ENCODE data around the gene ZBTB39. TPM values are rescaled to one million over a fixed set of nuclear protein-coding genes. Genes with fewer than 3 reads are reported as not detected.

The ZBTB39 gene
- total RNA-seq, 1 experiment from 2014 or later = 7.6 TPM

- POLR2A ChIA-PET (ENCODE audit: unreplicated experiment) = interaction anchor here (0.5 kb wide), 1 partner anchor 72 kb away, joined by 4 read pairs; no protein-coding TSS in a partner anchor
Measured at GRCh38 chr12:57006809-57007475, 596 bp upstream of the ZBTB39 start.

GRCh38 chr12:57004651-57005050 lies 1.7 kb downstream of the ZBTB39 start:
- no peak for TF ChIP-seq EZH2 (IDR thresholded peaks at IDR 0.05; ENCODE audit: low read depth)
- TF ChIP-seq CTCF (conservative IDR thresholded peaks at IDR 0.05) = no peak
- no peak for DNase-seq
- intact Hi-C loops (cut with micrococcal nuclease; ENCODE audit: unreplicated experiment) = loop anchor here (5.0 to 10.0 kb wide), 3 partner anchors 370 to 887 kb away; partner anchors contain the start of genes BAZ2A, RPL41 and ZC3H10
- no peaks in the 10 kb centered on the region for H3K9me2 ChIP-seq (ENCODE audit: insufficient read depth)
- H4K20me1 ChIP-seq (ENCODE audit: insufficient read depth) = peaks cover 11% of the 10 kb centered on the region; the same call in 1 of the 2 replicates
- H3K9me3 ChIP-seq (ENCODE audit: insufficient read depth, low read depth) = no peaks in the 10 kb centered on the region
- ChIA-PET POLR2A (ENCODE audit: unreplicated experiment) (no interaction called here), CTCF (no interaction called here)
- BruUV-seq (replicated peaks) = no TSS peak
- peaks cover 27% of the 10 kb centered on the region for H3K79me2 ChIP-seq (ENCODE audit: low read depth)
- no peak overlapping the region for H3K27ac ChIP-seq
- peak overlapping the region; percentile 84 for H3K4me2 ChIP-seq
- H3K36me3 ChIP-seq (ENCODE audit: low read depth) = 0 out of 2 replicates have a peak, but pooled peaks cover 8% of the 10 kb centered on the region
- H3K4me3 ChIP-seq = no peak overlapping the region
- peaks cover 11% of the 10 kb centered on the region for H3K4me1 ChIP-seq (replicated peaks; ENCODE audit: insufficient read depth)
- no peak overlapping the region for H2AFZ ChIP-seq
- peaks cover 6% of the 10 kb centered on the region; the same call in 1 of the 2 replicates for H3F3A ChIP-seq (ENCODE audit: insufficient read depth, low read depth)
- H3K27me3 ChIP-seq (ENCODE audit: insufficient read depth, low read depth) = no peaks in the 10 kb centered on the region

More at GRCh38 chr12:57006809-57007475, 596 bp upstream of the ZBTB39 start:
- TF ChIP-seq CTCF (conservative IDR thresholded peaks at IDR 0.05) (no peak; the same call in 1 of the 2 replicates), EZH2 (IDR thresholded peaks at IDR 0.05; ENCODE audit: low read depth) (no peak)
- Histone ChIP-seq H3F3A (ENCODE audit: insufficient read depth, low read depth) (no peaks in the 10 kb centered on the region; the same call in 1 of the 2 replicates), H3K9me2 (ENCODE audit: insufficient read depth) (no peaks in the 10 kb centered on the region), H3K4me1 (replicated peaks; ENCODE audit: insufficient read depth) (peaks cover 11% of the 10 kb centered on the region), H3K4me3 (peak overlapping the region; percentile 50; the same call in 1 of the 2 replicates), H3K36me3 (ENCODE audit: low read depth) (0 out of 2 replicates have a peak, but pooled peaks cover 8% of the 10 kb centered on the region), H2AFZ (peak overlapping the region; percentile 58; the same call in 1 of the 2 replicates), H4K20me1 (ENCODE audit: insufficient read depth) (0 out of 2 replicates have a peak, but pooled peaks cover 3% of the 10 kb centered on the region), H3K27me3 (ENCODE audit: insufficient read depth, low read depth) (0 out of 2 replicates have a peak, but pooled peaks cover 6% of the 10 kb centered on the region), H3K4me2 (peak overlapping the region; percentile 73), H3K79me2 (ENCODE audit: low read depth) (peaks cover 18% of the 10 kb centered on the region), H3K27ac (no peak overlapping the region), H3K9me3 (ENCODE audit: insufficient read depth, low read depth) (no peaks in the 10 kb centered on the region)
- intact Hi-C loops (cut with micrococcal nuclease; ENCODE audit: unreplicated experiment) = loop anchor here (1.0 to 10.0 kb wide), 4 partner anchors 171 to 890 kb away; partner anchors contain the start of genes BAZ2A, RPL41 and ZC3H10
- CTCF ChIA-PET = interaction anchor here (0.6 to 0.7 kb wide), 3 partner anchors 244 to 584 kb away, joined by 4 to 17 read pairs (median 5); partner anchors contain the start of genes HSD17B6 and PIP4K2C
- no TSS peak for BruUV-seq (replicated peaks)
- DNase-seq = no peak

GRCh38 chr12:57003395-57003794 lies 3.0 kb downstream of the ZBTB39 start:
- Histone ChIP-seq H2AFZ (no peak overlapping the region), H3K27me3 (ENCODE audit: insufficient read depth, low read depth) (no peaks in the 10 kb centered on the region), H4K20me1 (ENCODE audit: insufficient read depth) (peaks cover 11% of the 10 kb centered on the region; the same call in 1 of the 2 replicates), H3K4me1 (replicated peaks; ENCODE audit: insufficient read depth) (peaks cover 11% of the 10 kb centered on the region), H3K9me2 (ENCODE audit: insufficient read depth) (no peaks in the 10 kb centered on the region), H3K4me3 (no peak overlapping the region), H3K9me3 (ENCODE audit: insufficient read depth, low read depth) (no peaks in the 10 kb centered on the region), H3K4me2 (no peak overlapping the region), H3K27ac (no peak overlapping the region), H3F3A (ENCODE audit: insufficient read depth, low read depth) (peaks cover 6% of the 10 kb centered on the region; the same call in 1 of the 2 replicates), H3K79me2 (ENCODE audit: low read depth) (peaks cover 27% of the 10 kb centered on the region), H3K36me3 (ENCODE audit: low read depth) (0 out of 2 replicates have a peak, but pooled peaks cover 8% of the 10 kb centered on the region)
- CTCF ChIA-PET = interaction anchor here (0.6 kb wide), 2 partner anchors 13 to 14 kb away, joined by 3 read pairs; partner anchors contain the start of gene TAC3
- BruUV-seq (replicated peaks) = no TSS peak
- POLR2A ChIA-PET (ENCODE audit: unreplicated experiment) = interaction anchor here (0.6 kb wide), 1 partner anchor 76 kb away, joined by 4 read pairs; the partner anchor contains the start of gene NEMP1
- no peak for DNase-seq
- intact Hi-C loops (cut with micrococcal nuclease; ENCODE audit: unreplicated experiment) = loop anchor here (10.0 kb wide), 2 partner anchors 369 to 489 kb away; partner anchors contain the start of gene BAZ2A
- no peak for TF ChIP-seq CTCF (conservative IDR thresholded peaks at IDR 0.05)
- no peak for TF ChIP-seq EZH2 (IDR thresholded peaks at IDR 0.05; ENCODE audit: low read depth)
